Smooth muscle cell (in vitro differentiated cells): ENCODE results near the gene PPID. TPM values are rescaled to one million over a fixed set of nuclear protein-coding genes. Genes with fewer than 3 reads are reported as not detected.

Experiments
- DNase-seq: peaks from one replicate; lab custom pipeline; 2025; ENCODE audit not compliant: unreplicated experiment; lab: John Stamatoyannopoulos, UW
- H2AFZ ChIP-seq: fragments of 200-600 bp; sonication (generic); 2 replicates; pipeline ENCODE4 v1.6.0; 2016; ENCODE audit warnings: antibody characterized with exemption, low read depth, mild to moderate bottlenecking
- H3F3A ChIP-seq: fragments of 200-600 bp; sonication (generic); 2 replicates; pipeline ENCODE4 v1.6.0; 2017; ENCODE audit warnings: antibody characterized with exemption, low read depth
- H3K27ac ChIP-seq: fragments of 200-600 bp; sonication (generic); 2 replicates; pipeline ENCODE4 v1.5.1; 2016; ENCODE audit warnings: low read depth, mild to moderate bottlenecking
- H3K27me3 ChIP-seq: fragments of 200-600 bp; sonication (generic); 2 replicates; pipeline ENCODE4 v1.6.1; 2016; ENCODE audit warnings: low read depth, mild to moderate bottlenecking
- H3K36me3 ChIP-seq: fragments of 200-600 bp; sonication (generic); 2 replicates; pipeline ENCODE4 v1.5.1; 2016; ENCODE audit warnings: low read depth
- H3K4me1 ChIP-seq: fragments of 200-600 bp; sonication (generic); 2 replicates; pipeline ENCODE4 v1.5.1; 2016; ENCODE audit warnings: low read depth
- H3K4me2 ChIP-seq: fragments of 200-600 bp; sonication (generic); 2 replicates; pipeline ENCODE4 v1.6.0; 2016; ENCODE audit warnings: mild to moderate bottlenecking
- H3K4me3 ChIP-seq: fragments of 200-600 bp; sonication (generic); 2 replicates; pipeline ENCODE4 v1.5.1; 2016; ENCODE audit warnings: mild to moderate bottlenecking
- H3K79me2 ChIP-seq: fragments of 200-600 bp; sonication (generic); 2 replicates; pipeline ENCODE4 v1.6.0; 2016; ENCODE audit warnings: low read depth, mild to moderate bottlenecking
- H3K9ac ChIP-seq: fragments of 200-600 bp; sonication (generic); 2 replicates; pipeline ENCODE4 v1.6.0; 2016; ENCODE audit warnings: low read depth
- H3K9me3 ChIP-seq: fragments of 200-600 bp; sonication (generic); replicated peaks from 2 replicates; pipeline ENCODE4 v1.5.1; 2016; ENCODE audit warnings: low read depth
- H4K20me1 ChIP-seq: fragments of 200-600 bp; sonication (generic); 2 replicates; pipeline ENCODE4 v1.6.0; 2016; ENCODE audit warnings: low read depth
- whole genome bisulfite sequencing: methylation state at CpG from one replicate; pipeline ENCODE4 v1.1.7; 2016; ENCODE audit warnings: low lambda C conversion rate; 5-methylcytosine and 5-hydroxymethylcytosine counted together
- polyA plus RNA-seq: library from polyadenylated mRNA; unstranded; fragments of >200 nt; fragmentation: Nextera tagmentation; extraction: Ambion mirVana; gene quantifications from 2 replicates; pipeline ENCODE4 v1.2.1, GENCODE V29; 2016
- total RNA-seq: library from RNA; depleted of rRNA; stranded (reverse); fragments of >200 nt; gene quantifications from 2 replicates; pipeline ENCODE4 v1.2.3, GENCODE V29; 2014
- TF ChIP-seq, protein P1 (sequence below): fragments of 200-600 bp; sonication (generic); IDR thresholded peaks from 2 replicates; pipeline ENCODE4 v1.5.1; 2017; ENCODE audit warnings: borderline replicate concordance, mild to moderate bottlenecking, antibody characterized with exemption; ENCODE audit not compliant: insufficient read depth, poor library complexity, severe bottlenecking

Gene PPID
- 32.1 and 33.2 TPM in 2 replicates for total RNA-seq
- polyA plus RNA-seq, result 33.1 and 33.7 TPM in 2 replicates

DNA sequence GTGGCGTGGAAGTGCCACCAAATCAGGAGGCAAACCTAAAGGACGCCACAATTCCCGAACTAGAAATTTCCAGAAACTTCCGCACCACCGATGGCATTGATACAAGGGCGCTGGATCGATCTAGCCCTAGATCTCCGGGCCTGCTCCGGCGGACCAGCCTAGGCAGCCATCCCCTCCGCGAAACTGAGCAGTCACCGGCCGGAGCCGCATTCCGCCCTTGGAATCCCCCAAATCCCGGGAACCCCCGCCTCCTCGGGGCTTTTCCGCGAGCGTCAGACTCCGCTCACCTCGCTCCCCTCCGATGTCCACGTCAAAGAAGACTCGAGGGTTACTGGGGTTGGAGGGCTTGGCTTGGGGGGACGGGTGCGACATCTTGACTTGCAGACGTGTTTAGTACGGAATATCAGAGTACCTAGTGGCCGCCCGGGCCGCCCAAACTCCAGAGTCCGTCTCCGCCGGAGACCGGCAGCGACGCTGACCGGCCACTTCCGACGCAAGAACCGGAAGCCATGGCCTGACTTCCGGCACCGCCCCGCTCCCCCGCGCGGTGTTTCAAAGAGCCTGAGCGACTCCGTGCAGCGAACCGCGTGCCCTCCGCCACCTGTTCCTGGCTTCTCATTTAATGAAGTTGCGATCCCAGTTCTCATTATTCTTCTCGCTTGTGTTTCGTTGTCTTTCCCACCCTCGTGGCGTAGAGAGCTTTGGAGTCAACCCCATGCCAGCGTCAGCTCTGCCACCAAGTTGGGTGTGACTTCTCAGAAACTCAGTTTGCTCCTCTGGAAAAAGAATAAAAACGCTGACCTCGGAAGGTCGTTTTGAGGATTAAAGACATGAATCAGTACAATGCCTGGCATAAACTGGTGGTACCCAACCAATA, at the start of gene PPID:
PPID (minus strand) TSS at position 480 of the 877 bp plus-strand sequence; CDS start at position 372, 108 bp downstream.
- H3F3A ChIP-seq, result no peaks in the 10 kb centered on the region
- peaks cover 20% of the 10 kb centered on the region for H3K79me2 ChIP-seq
- H3K27ac ChIP-seq, result peak within 1 kb of the TSS; percentile 92
- H4K20me1 ChIP-seq, result peaks cover 3% of the 10 kb centered on the region
- H2AFZ ChIP-seq, result peak within 1 kb of the TSS; percentile 96
- 1% methylated on average over 59 of the region's 65 CpGs for WGBS
- peak; percentile 76 for DNase-seq
- H3K4me3 ChIP-seq, result peak within 1 kb of the TSS; percentile 90
- H3K4me1 ChIP-seq, result peaks cover 6% of the 10 kb centered on the region
- no peaks in the 10 kb centered on the region for H3K27me3 ChIP-seq
- H3K36me3 ChIP-seq, result peaks cover 7% of the 10 kb centered on the region
- no peaks in the 10 kb centered on the region for H3K9me3 ChIP-seq
- TF ChIP-seq, protein P1, sequence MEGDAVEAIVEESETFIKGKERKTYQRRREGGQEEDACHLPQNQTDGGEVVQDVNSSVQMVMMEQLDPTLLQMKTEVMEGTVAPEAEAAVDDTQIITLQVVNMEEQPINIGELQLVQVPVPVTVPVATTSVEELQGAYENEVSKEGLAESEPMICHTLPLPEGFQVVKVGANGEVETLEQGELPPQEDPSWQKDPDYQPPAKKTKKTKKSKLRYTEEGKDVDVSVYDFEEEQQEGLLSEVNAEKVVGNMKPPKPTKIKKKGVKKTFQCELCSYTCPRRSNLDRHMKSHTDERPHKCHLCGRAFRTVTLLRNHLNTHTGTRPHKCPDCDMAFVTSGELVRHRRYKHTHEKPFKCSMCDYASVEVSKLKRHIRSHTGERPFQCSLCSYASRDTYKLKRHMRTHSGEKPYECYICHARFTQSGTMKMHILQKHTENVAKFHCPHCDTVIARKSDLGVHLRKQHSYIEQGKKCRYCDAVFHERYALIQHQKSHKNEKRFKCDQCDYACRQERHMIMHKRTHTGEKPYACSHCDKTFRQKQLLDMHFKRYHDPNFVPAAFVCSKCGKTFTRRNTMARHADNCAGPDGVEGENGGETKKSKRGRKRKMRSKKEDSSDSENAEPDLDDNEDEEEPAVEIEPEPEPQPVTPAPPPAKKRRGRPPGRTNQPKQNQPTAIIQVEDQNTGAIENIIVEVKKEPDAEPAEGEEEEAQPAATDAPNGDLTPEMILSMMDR, result no peak
- H3K4me2 ChIP-seq, result peak within 1 kb of the TSS; percentile 95
- peak within 1 kb of the TSS; percentile 92 for H3K9ac ChIP-seq

DNA sequence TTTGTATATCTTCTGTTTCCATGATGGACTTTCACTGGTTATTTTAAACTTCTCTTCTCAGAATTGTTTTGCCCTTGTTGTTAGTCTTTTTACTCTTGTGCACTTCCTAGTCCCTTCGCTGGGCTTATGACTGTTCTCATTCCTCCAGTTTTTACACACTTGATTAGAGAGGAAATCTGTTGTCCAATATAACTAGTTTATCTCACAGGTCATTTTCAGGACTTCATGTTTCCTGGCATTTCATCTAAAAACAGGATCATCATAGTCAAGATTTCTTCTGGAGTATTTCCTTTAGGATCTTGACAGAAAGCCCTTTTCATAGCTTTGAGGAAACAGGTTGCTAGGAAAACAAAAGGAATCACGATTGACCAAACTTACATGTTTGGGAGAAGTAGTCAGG, 48.6 kb upstream of the PPID start:
- peaks cover 14% of the 10 kb centered on the region for H4K20me1 ChIP-seq
- H3K4me1 ChIP-seq, result peaks cover 12% of the 10 kb centered on the region
- WGBS, result 82% methylated on average over 2 of the region's 2 CpGs
- H3K79me2 ChIP-seq, result peaks cover 54% of the 10 kb centered on the region
- H2AFZ ChIP-seq, result no peak overlapping the region
- H3F3A ChIP-seq, result peaks cover 14% of the 10 kb centered on the region
- no peak overlapping the region for H3K27ac ChIP-seq
- no peak overlapping the region for H3K4me3 ChIP-seq
- TF ChIP-seq, protein P1, result no peak
- no peak for DNase-seq
- H3K9ac ChIP-seq, result no peak overlapping the region
- H3K4me2 ChIP-seq, result no peak overlapping the region
- no peaks in the 10 kb centered on the region for H3K9me3 ChIP-seq
- H3K27me3 ChIP-seq, result no peaks in the 10 kb centered on the region
- no peaks in the 10 kb centered on the region for H3K36me3 ChIP-seq

DNA sequence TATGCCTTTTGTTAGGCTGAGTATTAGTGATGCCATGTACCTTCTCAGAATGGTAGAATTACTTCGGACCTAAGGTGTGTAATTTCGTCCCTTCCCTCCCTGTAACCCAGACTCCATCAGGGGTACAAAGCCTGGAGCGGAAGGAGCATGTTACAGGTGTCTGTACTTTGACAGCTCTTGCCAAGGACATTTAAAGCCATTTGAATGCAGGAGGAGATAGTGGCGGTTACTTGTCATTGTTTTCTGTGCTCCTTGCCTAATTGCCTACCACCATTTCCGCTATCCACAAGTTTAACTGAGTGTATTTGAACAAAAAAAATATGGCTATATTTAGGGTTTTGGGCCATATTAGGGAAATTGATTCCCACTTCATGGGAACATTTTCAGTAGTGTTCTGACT, 47.5 kb upstream of the PPID start:
- Histone ChIP-seq H2AFZ (no peak overlapping the region), H3K4me3 (no peak overlapping the region), H3K9me3 (no peaks in the 10 kb centered on the region), H3K9ac (no peak overlapping the region), H3K36me3 (no peaks in the 10 kb centered on the region), H3F3A (peaks cover 14% of the 10 kb centered on the region), H3K79me2 (peaks cover 43% of the 10 kb centered on the region), H3K27me3 (no peaks in the 10 kb centered on the region), H3K4me1 (peaks cover 11% of the 10 kb centered on the region), H3K4me2 (peak overlapping the region; percentile 94), H4K20me1 (peaks cover 9% of the 10 kb centered on the region), H3K27ac (no peak overlapping the region)
- TF ChIP-seq, protein P1, result no peak
- DNase-seq, result no peak
- 96% methylated on average over 5 of the region's 5 CpGs for WGBS
